Prostate gland (tissue), 2 donors: ENCODE measurements around the gene ANKRD44.

Source experiments
- CTCF ChIP-seq, 4 experiments: fragments of 200-600 bp in 2 of 4; fragments of 450-650 bp in 2 of 4; sonication (generic) in 2 of 4; IDR thresholded peaks; 1 replicate in 3 of 4; 2 replicates in 1 of 4; pipeline ENCODE4 v1.5.1; 2016 to 2019; ENCODE audit warnings: antibody characterized with exemption in 4 of 4, mild to moderate bottlenecking in 2 of 4, moderate library complexity in 2 of 4
- POLR2A ChIP-seq: fragments of 450-650 bp; IDR thresholded peaks from one replicate; pipeline ENCODE4 v1.6.1; 2016; ENCODE audit warnings: antibody characterized with exemption, mild to moderate bottlenecking
- POLR2AphosphoS5 ChIP-seq: sonication (generic); formaldehyde crosslinking; IDR thresholded peaks from one replicate; pipeline ENCODE4 v1.6.1; 2017; ENCODE audit warnings: antibody characterized with exemption

GRCh38 chr2:196987649-196988364 lies 322.8 kb downstream of the ANKRD44 start:
- TF ChIP-seq POLR2AphosphoS5 (no peak), CTCF (IDR thresholded peaks at IDR 0.05) (no peak), POLR2A (no peak)
